GM12878 (cell line): ENCODE data around the gene C19orf47. TPM values are rescaled to one million over a fixed set of nuclear protein-coding genes. Genes with fewer than 3 reads are reported as not detected.

Experiments
- ATAC-seq: fragments of 200-7000 bp; cut with Tn5 transposase; 3 replicates; pipeline ENCODE4 v1.9.1; 2020; ENCODE audit warnings: mild to moderate bottlenecking, moderate library complexity
- BruUV-seq: library from RNA; stranded (reverse); fragments of 400-500 nt; replicated peaks from 2 replicates; lab custom pipeline; 2021; lab: Mats Ljungman, UMichigan
- CTCF ChIA-PET: fragments of 300-600 bp; sonication (Branson Sonifier 250); formaldehyde crosslinking; extraction: SDS; loops from one replicate; lab custom pipeline; 2021; ENCODE audit warnings: inconsistent platforms; lab: Yijun Ruan, JAX
- POLR2A ChIA-PET: fragments of 350-600 bp; formaldehyde crosslinking; extraction: SDS; loops from one replicate; lab custom pipeline; 2021; ENCODE audit warnings: inconsistent platforms; lab: Charles Lee
- RAD21 ChIA-PET: fragments of 300-600 bp; sonication (Branson Sonifier 250); formaldehyde crosslinking; loops from one replicate; lab custom pipeline; 2023; ENCODE audit warnings: antibody characterized with exemption; ENCODE audit not compliant: unreplicated experiment; lab: Charles Lee
- SMC1A ChIA-PET: fragments of 300-600 bp; sonication (Branson Sonifier 250); formaldehyde crosslinking; loops from one replicate; lab custom pipeline; 2023; ENCODE audit not compliant: unreplicated experiment, uncharacterized antibody; lab: Charles Lee
- DNase-seq: peaks from one replicate; pipeline ENCODE4 v3.0.0-alpha.2; 2011; ENCODE audit warnings: low read depth, low spot score
- FAIRE-seq: peaks from 3 replicates; lab custom pipeline; 2011; peaks lifted over from hg19 to GRCh38; lab: Jason Lieb, UNC
- H2AFZ ChIP-seq: 2 replicates; pipeline ENCODE4 v1.6.0; 2011; ENCODE audit warnings: low read depth, low read length, control low read depth; ENCODE audit not compliant: control insufficient read depth
- H3K27ac ChIP-seq: 2 replicates; pipeline ENCODE4 v1.5.1; 2011; ENCODE audit warnings: control low read depth; ENCODE audit not compliant: control insufficient read depth, insufficient read depth
- H3K27me3 ChIP-seq, 2 experiments: replicated peaks in 1 of 2; 2 replicates each; pipeline versions ENCODE4 v1.6.0 to v1.6.1; 2011; ENCODE audit warnings: low read length in 1 of 2; ENCODE audit not compliant: control insufficient read depth in 2 of 2, insufficient read depth in 2 of 2
- H3K36me3 ChIP-seq, 2 experiments: 2 replicates each; pipeline ENCODE4 v1.5.1; 2011; ENCODE audit warnings: low read length in 1 of 2; ENCODE audit not compliant: control insufficient read depth in 2 of 2, insufficient read depth in 2 of 2
- H3K4me1 ChIP-seq: 2 replicates; pipeline ENCODE4 v1.6.1; 2011; ENCODE audit warnings: mild to moderate bottlenecking, low read length, moderate library complexity, mixed read lengths; ENCODE audit not compliant: control insufficient read depth, insufficient read depth
- H3K4me2 ChIP-seq: 2 replicates; pipeline ENCODE4 v1.6.0; 2011; ENCODE audit warnings: control low read depth; ENCODE audit not compliant: control insufficient read depth, insufficient read depth
- H3K4me3 ChIP-seq: fragments of 200-600 bp; sonication (generic); 2 replicates; pipeline ENCODE4 v1.5.1; 2016
- H3K79me2 ChIP-seq: 2 replicates; pipeline ENCODE4 v1.6.0; 2011; ENCODE audit warnings: low read length; ENCODE audit not compliant: control insufficient read depth, insufficient read depth
- H3K9ac ChIP-seq: 2 replicates; pipeline ENCODE4 v1.8.0; 2011; ENCODE audit warnings: low read length, control low read depth, mixed read lengths; ENCODE audit not compliant: control insufficient read depth, insufficient read depth
- H3K9me3 ChIP-seq: replicated peaks from 3 replicates; pipeline ENCODE4 v1.5.1; 2011; ENCODE audit warnings: mild to moderate bottlenecking, low read length; ENCODE audit not compliant: control insufficient read depth, insufficient read depth
- H4K20me1 ChIP-seq: 2 replicates; pipeline ENCODE4 v1.6.0; 2011; ENCODE audit not compliant: control insufficient read depth, insufficient read depth
- ATF3 ChIP-seq: IDR thresholded peaks from 2 replicates; pipeline ENCODE4 v1.6.1; 2011; ENCODE audit warnings: low read depth, mild to moderate bottlenecking, low read length, moderate library complexity, borderline replicate concordance; ENCODE audit errors: extremely low read depth
- BACH1 ChIP-seq: fragments of 450-650 bp; IDR thresholded peaks from 2 replicates; pipeline ENCODE4 v1.6.1; 2017; ENCODE audit warnings: mild to moderate bottlenecking, borderline replicate concordance
- BCL3 ChIP-seq: IDR thresholded peaks from 2 replicates; pipeline ENCODE4 v1.6.1; 2011; ENCODE audit warnings: borderline replicate concordance, low read depth, mild to moderate bottlenecking, moderate library complexity, low read length; ENCODE audit not compliant: insufficient read depth, poor library complexity, severe bottlenecking
- EED ChIP-seq: sonication (generic); IDR thresholded peaks from 2 replicates; pipeline ENCODE4 v1.6.1; 2016; ENCODE audit warnings: antibody characterized with exemption, low read depth
- ETV6 ChIP-seq, 2 experiments: fragments of 450-650 bp in 1 of 2; IDR thresholded peaks in 1 of 2; conservative IDR thresholded peaks in 1 of 2; 2 replicates each; pipeline ENCODE4 v1.6.1; 2014; ENCODE audit warnings: antibody characterized with exemption in 1 of 2, borderline replicate concordance in 1 of 2, low read depth in 1 of 2, mild to moderate bottlenecking in 1 of 2, moderate library complexity in 1 of 2
- GABPA ChIP-seq: IDR thresholded peaks from 2 replicates; pipeline ENCODE4 v1.6.1; 2014; ENCODE audit warnings: antibody characterized with exemption, low read depth, mild to moderate bottlenecking, inconsistent platforms
- HDAC6 ChIP-seq: fragments of 200-600 bp; sonication (generic); IDR thresholded peaks from one replicate; pipeline ENCODE4 v1.8.0; 2017; ENCODE audit warnings: antibody characterized with exemption; ENCODE audit not compliant: unreplicated experiment
- MEF2B ChIP-seq: fragments of 450-650 bp; IDR thresholded peaks from 2 replicates; pipeline ENCODE4 v1.6.1; 2018; ENCODE audit warnings: mild to moderate bottlenecking, moderate library complexity; ENCODE audit not compliant: partially characterized antibody, poor library complexity, severe bottlenecking
- MXI1 ChIP-seq: fragments of 150-350 bp; IDR thresholded peaks from 2 replicates; pipeline ENCODE4 v1.6.1; 2011; ENCODE audit warnings: low read depth, mild to moderate bottlenecking, inconsistent platforms, low read length, improper control_type of control experiment
- NFIC ChIP-seq: IDR thresholded peaks from 2 replicates; pipeline ENCODE4 v1.6.1; 2012; ENCODE audit warnings: low read depth, mild to moderate bottlenecking, inconsistent platforms, low read length, moderate library complexity
- NR2F1 ChIP-seq: fragments of 450-650 bp; conservative IDR thresholded peaks from 2 replicates; pipeline ENCODE4 v1.6.1; 2017; ENCODE audit warnings: mild to moderate bottlenecking
- PAX8 ChIP-seq: fragments of 450-650 bp; IDR thresholded peaks from 2 replicates; pipeline ENCODE4 v1.6.1; 2017; ENCODE audit warnings: mild to moderate bottlenecking, moderate library complexity
- POLR2A ChIP-seq: IDR thresholded peaks from 2 replicates; pipeline ENCODE4 v1.6.1; 2011; ENCODE audit warnings: low read depth, mild to moderate bottlenecking, low read length
- STAT1 ChIP-seq: fragments of 450-650 bp; conservative IDR thresholded peaks from 2 replicates; pipeline ENCODE4 v1.6.1; 2014; ENCODE audit warnings: antibody characterized with exemption, mild to moderate bottlenecking
- SUZ12 ChIP-seq: fragments of 200-600 bp; sonication (generic); IDR thresholded peaks from one replicate; pipeline ENCODE4 v1.6.1; 2018; ENCODE audit warnings: antibody characterized with exemption, mild to moderate bottlenecking; ENCODE audit not compliant: unreplicated experiment
- ZNF274 ChIP-seq: IDR thresholded peaks from one replicate; pipeline ENCODE4 v1.8.0; 2011; ENCODE audit not compliant: insufficient read length, insufficient read depth
- WGBS: methylation state at CpG from one replicate; pipeline ENCODE4 v1.1.6; 2016; ENCODE audit warnings: low lambda C conversion rate; ENCODE audit not compliant: insufficient replicate concordance, insufficient coverage; ENCODE audit errors: missing lambda C conversion rate; 5-methylcytosine and 5-hydroxymethylcytosine counted together
- in situ Hi-C: fragments of 300-500 bp; cut with MboI; formaldehyde crosslinking; loops from 9 replicates; pipeline ENCODE4 v1.14.3; 2018; ENCODE audit warnings: mixed read lengths
- intact Hi-C: fragments of 100-400 bp; cut with micrococcal nuclease; formaldehyde crosslinking; loops from one replicate; pipeline ENCODE4 v1.14.2; 2022; ENCODE audit not compliant: unreplicated experiment
- polyA plus RNA-seq, 11 experiments: library from polyadenylated mRNA; depleted of rRNA in 4 of 11; unstranded in 6 of 11; stranded (reverse) in 5 of 11; fragments of >200 nt; fragmentation: Nextera tagmentation in 4 of 11; fragmentation: Illumina TruSeq in 1 of 11; extraction: Ambion mirVana in 4 of 11; extraction: Trizol in 1 of 11; gene quantifications; 1 replicate in 1 of 11; 2 replicates in 10 of 11; pipeline versions ENCODE4 v1.2.1 to v1.2.3, GENCODE V29; 2011 to 2016; ENCODE audit warnings: inconsistent platforms in 2 of 11, missing spikeins in 2 of 11, low read depth in 1 of 11
- total RNA-seq, 4 experiments: library from RNA; depleted of rRNA in 3 of 4; stranded (reverse); fragments of >200 nt in 3 of 4; fragmentation: Illumina TruSeq in 1 of 4; extraction: Trizol in 1 of 4; gene quantifications; 2 replicates each; pipeline versions ENCODE4 v1.2.1 to v1.2.3, GENCODE V29; 2013 to 2021
- TF ChIP-seq, protein P1 (sequence below): fragments of 150-350 bp; IDR thresholded peaks from 2 replicates; pipeline ENCODE4 v1.6.1; 2014; ENCODE audit warnings: mild to moderate bottlenecking, low read depth, low read length
- TF ChIP-seq, protein P2 (sequence below): fragments of 450-650 bp; formaldehyde crosslinking; IDR thresholded peaks from 2 replicates; pipeline ENCODE4 v1.5.0; 2022; ENCODE audit warnings: mild to moderate bottlenecking, missing genetic modification characterization

The C19orf47 gene
- total and polyA plus RNA-seq, 10 of the 15 experiments (the other 5 are each of a cell fraction or from before 2014, with no cell fraction given): 0.11 to 29.1 (median 20.2) TPM

GRCh38 chr19:40360020-40360707 is 12.0 kb upstream of the C19orf47 start:
- no peak for DNase-seq
- H3K36me3 ChIP-seq: no peaks in the 10 kb centered on the region
- POLR2A ChIA-PET: no interaction called here
- H2AFZ ChIP-seq: no peak overlapping the region
- H3K27me3 ChIP-seq: no peaks in the 10 kb centered on the region
- SMC1A ChIA-PET: interaction anchor here (0.7 kb wide), 1 partner anchor 275 kb away, joined by 3 read pairs; no protein-coding TSS in a partner anchor
- in situ Hi-C loops (no loop called here), intact Hi-C loops (no loop called here)
- H3K79me2 ChIP-seq: peaks cover 10% of the 10 kb centered on the region
- no peak overlapping the region for H3K4me2 ChIP-seq
- H3K27ac ChIP-seq: no peak overlapping the region
- ATAC-seq: no peak
- peaks cover 40% of the 10 kb centered on the region for H3K4me1 ChIP-seq
- no peaks in the 10 kb centered on the region for H4K20me1 ChIP-seq
- no peak overlapping the region for H3K9ac ChIP-seq
- H3K4me3 ChIP-seq: no peak overlapping the region
- 94% methylated on average over 12 of the region's 13 CpGs for WGBS
- no TSS peak for BruUV-seq
- FAIRE-seq: no peak
- H3K9me3 ChIP-seq: no peaks in the 10 kb centered on the region
- RAD21 ChIA-PET: no interaction called here
- CTCF ChIA-PET: no interaction called here
- no peak for TF ChIP-seq SUZ12
- TF ChIP-seq, protein P1, sequence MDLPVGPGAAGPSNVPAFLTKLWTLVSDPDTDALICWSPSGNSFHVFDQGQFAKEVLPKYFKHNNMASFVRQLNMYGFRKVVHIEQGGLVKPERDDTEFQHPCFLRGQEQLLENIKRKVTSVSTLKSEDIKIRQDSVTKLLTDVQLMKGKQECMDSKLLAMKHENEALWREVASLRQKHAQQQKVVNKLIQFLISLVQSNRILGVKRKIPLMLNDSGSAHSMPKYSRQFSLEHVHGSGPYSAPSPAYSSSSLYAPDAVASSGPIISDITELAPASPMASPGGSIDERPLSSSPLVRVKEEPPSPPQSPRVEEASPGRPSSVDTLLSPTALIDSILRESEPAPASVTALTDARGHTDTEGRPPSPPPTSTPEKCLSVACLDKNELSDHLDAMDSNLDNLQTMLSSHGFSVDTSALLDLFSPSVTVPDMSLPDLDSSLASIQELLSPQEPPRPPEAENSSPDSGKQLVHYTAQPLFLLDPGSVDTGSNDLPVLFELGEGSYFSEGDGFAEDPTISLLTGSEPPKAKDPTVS: no peak
- TF ChIP-seq MEF2B: no peak
- TF ChIP-seq NFIC: no peak
- no peak for TF ChIP-seq EED
- TF ChIP-seq ATF3: no peak
- TF ChIP-seq, protein P2, sequence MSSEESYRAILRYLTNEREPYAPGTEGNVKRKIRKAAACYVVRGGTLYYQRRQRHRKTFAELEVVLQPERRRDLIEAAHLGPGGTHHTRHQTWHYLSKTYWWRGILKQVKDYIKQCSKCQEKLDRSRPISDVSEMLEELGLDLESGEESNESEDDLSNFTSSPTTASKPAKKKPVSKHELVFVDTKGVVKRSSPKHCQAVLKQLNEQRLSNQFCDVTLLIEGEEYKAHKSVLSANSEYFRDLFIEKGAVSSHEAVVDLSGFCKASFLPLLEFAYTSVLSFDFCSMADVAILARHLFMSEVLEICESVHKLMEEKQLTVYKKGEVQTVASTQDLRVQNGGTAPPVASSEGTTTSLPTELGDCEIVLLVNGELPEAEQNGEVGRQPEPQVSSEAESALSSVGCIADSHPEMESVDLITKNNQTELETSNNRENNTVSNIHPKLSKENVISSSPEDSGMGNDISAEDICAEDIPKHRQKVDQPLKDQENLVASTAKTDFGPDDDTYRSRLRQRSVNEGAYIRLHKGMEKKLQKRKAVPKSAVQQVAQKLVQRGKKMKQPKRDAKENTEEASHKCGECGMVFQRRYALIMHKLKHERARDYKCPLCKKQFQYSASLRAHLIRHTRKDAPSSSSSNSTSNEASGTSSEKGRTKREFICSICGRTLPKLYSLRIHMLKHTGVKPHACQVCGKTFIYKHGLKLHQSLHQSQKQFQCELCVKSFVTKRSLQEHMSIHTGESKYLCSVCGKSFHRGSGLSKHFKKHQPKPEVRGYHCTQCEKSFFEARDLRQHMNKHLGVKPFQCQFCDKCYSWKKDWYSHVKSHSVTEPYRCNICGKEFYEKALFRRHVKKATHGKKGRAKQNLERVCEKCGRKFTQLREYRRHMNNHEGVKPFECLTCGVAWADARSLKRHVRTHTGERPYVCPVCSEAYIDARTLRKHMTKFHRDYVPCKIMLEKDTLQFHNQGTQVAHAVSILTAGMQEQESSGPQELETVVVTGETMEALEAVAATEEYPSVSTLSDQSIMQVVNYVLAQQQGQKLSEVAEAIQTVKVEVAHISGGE (CRISPR knock-in tag): no peak
- TF ChIP-seq ETV6 (conservative IDR thresholded peaks at IDR 0.05 in 1 of 2, IDR thresholded peaks at IDR 0.05 in 1 of 2; ENCODE audit: borderline replicate concordance in 1 of 2, low read depth in 1 of 2): no peak
- no peak for TF ChIP-seq ZNF274
- no peak for TF ChIP-seq STAT1
- TF ChIP-seq GABPA: no peak
- TF ChIP-seq BCL3: no peak
- TF ChIP-seq PAX8: no peak
- no peak for TF ChIP-seq MXI1
- TF ChIP-seq POLR2A: no peak
- TF ChIP-seq NR2F1: no peak
- TF ChIP-seq HDAC6: no peak
- TF ChIP-seq BACH1: no peak
